Suprapubic skin (tissue), 4 donors: ENCODE measurements around the gene STIM2. TPM values are rescaled to one million over a fixed set of nuclear protein-coding genes. Genes with fewer than 3 reads are reported as not detected.

ENCODE experiments used
- DNase-seq, 2 donors: peaks; one replicate each; pipeline ENCODE4 v3.0.0-alpha.2; 2019; ENCODE audit warnings: low spot score in 2 of 2
- H3K27ac ChIP-seq: fragments of 200-600 bp; sonication (generic); one replicate; pipeline ENCODE4 v1.5.1; 2019
- H3K27me3 ChIP-seq: fragments of 200-600 bp; sonication (generic); one replicate; pipeline ENCODE4 v1.5.1; 2019
- H3K36me3 ChIP-seq: fragments of 200-600 bp; sonication (generic); one replicate; pipeline ENCODE4 v1.5.1; 2019
- H3K4me1 ChIP-seq: fragments of 200-600 bp; sonication (generic); one replicate; pipeline ENCODE4 v1.5.1; 2019
- H3K4me3 ChIP-seq: fragments of 200-600 bp; sonication (generic); one replicate; pipeline ENCODE4 v1.5.1; 2019; ENCODE audit warnings: mild to moderate bottlenecking
- H3K9me3 ChIP-seq: fragments of 200-600 bp; sonication (generic); one replicate; pipeline ENCODE4 v1.5.1; 2019
- CTCF ChIP-seq, 2 donors: fragments of 200-600 bp in 1 of 2; fragments of 450-650 bp in 1 of 2; sonication (generic) in 1 of 2; IDR thresholded peaks; one replicate each; pipeline ENCODE4 v1.5.1; 2016 to 2019; ENCODE audit warnings: antibody characterized with exemption in 2 of 2, mild to moderate bottlenecking in 1 of 2, moderate library complexity in 1 of 2
- EP300 ChIP-seq: sonication (generic); formaldehyde crosslinking; IDR thresholded peaks from one replicate; pipeline ENCODE4 v1.6.1; 2017; ENCODE audit warnings: antibody characterized with exemption
- POLR2A ChIP-seq, 2 donors: fragments of 450-650 bp; IDR thresholded peaks; one replicate each; pipeline ENCODE4 v1.6.1; 2017; ENCODE audit warnings: antibody characterized with exemption in 2 of 2, mild to moderate bottlenecking in 2 of 2, moderate library complexity in 2 of 2
- POLR2AphosphoS5 ChIP-seq, 3 donors: sonication (generic); formaldehyde crosslinking; IDR thresholded peaks; one replicate each; pipeline ENCODE4 v1.6.1; 2017; ENCODE audit warnings: antibody characterized with exemption in 3 of 3
- WGBS: methylation state at CpG from one replicate; pipeline ENCODE4 v1.1.5; 2018; 5-methylcytosine and 5-hydroxymethylcytosine counted together
- total RNA-seq, 4 donors: library from RNA; depleted of rRNA; stranded (reverse); fragments of >200 nt; gene quantifications; one replicate each; pipeline ENCODE4 v1.1.0, GENCODE V29; 2016

The STIM2 gene
- total RNA-seq, 4 donors from 2014 or later = 20.2 to 37.3 (median 27.5) TPM

GRCh38 chr4:27010334-27010940 is 149.8 kb downstream of the STIM2 start:
- H3K4me3 ChIP-seq = no peak overlapping the region
- DNase-seq = peak in 1 of 2 donors; percentile 67
- TF ChIP-seq EP300 = no peak
- no peak for TF ChIP-seq POLR2A (IDR thresholded peaks at IDR 0.05)
- no peak for TF ChIP-seq POLR2AphosphoS5 (IDR thresholded peaks at IDR 0.05)
- TF ChIP-seq CTCF (IDR thresholded peaks at IDR 0.05) = peak; percentile 86 to 94
- H3K36me3 ChIP-seq = peaks cover 3% of the 10 kb centered on the region
- no peaks in the 10 kb centered on the region for H3K9me3 ChIP-seq
- H3K27me3 ChIP-seq = no peaks in the 10 kb centered on the region
- H3K27ac ChIP-seq = no peak overlapping the region
- WGBS = 27% methylated on average over 6 of the region's 6 CpGs
- H3K4me1 ChIP-seq = peaks cover 2% of the 10 kb centered on the region

GRCh38 chr4:27011401-27011800 is 150.8 kb downstream of the STIM2 start:
- H3K27ac ChIP-seq = no peak overlapping the region
- H3K4me1 ChIP-seq = peaks cover 2% of the 10 kb centered on the region
- no peaks in the 10 kb centered on the region for H3K27me3 ChIP-seq
- WGBS = 64% methylated on average over 3 of the region's 3 CpGs
- TF ChIP-seq EP300 (no peak), CTCF (IDR thresholded peaks at IDR 0.05) (no peak), POLR2A (IDR thresholded peaks at IDR 0.05) (no peak), POLR2AphosphoS5 (IDR thresholded peaks at IDR 0.05) (no peak)
- no peak for DNase-seq
- H3K36me3 ChIP-seq = peaks cover 3% of the 10 kb centered on the region
- no peaks in the 10 kb centered on the region for H3K9me3 ChIP-seq
- no peak overlapping the region for H3K4me3 ChIP-seq

GRCh38 chr4:27013012-27013411 is 152.4 kb downstream of the STIM2 start:
- TF ChIP-seq POLR2AphosphoS5 (IDR thresholded peaks at IDR 0.05) = no peak
- no peak for TF ChIP-seq EP300
- no peak for TF ChIP-seq POLR2A (IDR thresholded peaks at IDR 0.05)
- no peak for TF ChIP-seq CTCF (IDR thresholded peaks at IDR 0.05)
- Histone ChIP-seq H3K4me1 (peaks cover 2% of the 10 kb centered on the region), H3K27ac (no peak overlapping the region), H3K9me3 (no peaks in the 10 kb centered on the region), H3K36me3 (peaks cover 9% of the 10 kb centered on the region), H3K27me3 (no peaks in the 10 kb centered on the region), H3K4me3 (no peak overlapping the region)
- no peak for DNase-seq
- WGBS = 94% methylated on average over 4 of the region's 4 CpGs

- 98% methylated on average over 3 of the region's 3 CpGs for WGBS
Measured at GRCh38 chr4:27016551-27016950, 155.9 kb downstream of the STIM2 start.

GRCh38 chr4:27017623-27018022 is 157.0 kb downstream of the STIM2 start:
- no peak for TF ChIP-seq EP300
- Histone ChIP-seq H3K9me3 (no peaks in the 10 kb centered on the region), H3K27me3 (no peaks in the 10 kb centered on the region), H3K27ac (no peak overlapping the region), H3K36me3 (peaks cover 24% of the 10 kb centered on the region), H3K4me3 (no peak overlapping the region), H3K4me1 (no peaks in the 10 kb centered on the region)
- WGBS = 98% methylated on average over 12 of the region's 12 CpGs
- DNase-seq = no peak

More at GRCh38 chr4:27016551-27016950, 155.9 kb downstream of the STIM2 start:
- Histone ChIP-seq H3K4me3 (no peak overlapping the region), H3K9me3 (no peaks in the 10 kb centered on the region), H3K27ac (no peak overlapping the region), H3K27me3 (no peaks in the 10 kb centered on the region), H3K36me3 (peaks cover 20% of the 10 kb centered on the region), H3K4me1 (no peaks in the 10 kb centered on the region)
- TF ChIP-seq POLR2A (IDR thresholded peaks at IDR 0.05) = no peak
- no peak for TF ChIP-seq EP300
- no peak for TF ChIP-seq POLR2AphosphoS5 (IDR thresholded peaks at IDR 0.05)
- no peak for TF ChIP-seq CTCF (IDR thresholded peaks at IDR 0.05)
- no peak for DNase-seq

GRCh38 chr4:27018076-27018475 is 157.4 kb downstream of the STIM2 start:
- no peaks in the 10 kb centered on the region for H3K4me1 ChIP-seq
- no peak for DNase-seq
- H3K4me3 ChIP-seq = no peak overlapping the region
- WGBS = 95% methylated on average over 5 of the region's 5 CpGs
- TF ChIP-seq POLR2A (IDR thresholded peaks at IDR 0.05) (no peak), POLR2AphosphoS5 (IDR thresholded peaks at IDR 0.05) (no peak), EP300 (no peak), CTCF (IDR thresholded peaks at IDR 0.05) (no peak)
- H3K27me3 ChIP-seq = no peaks in the 10 kb centered on the region
- H3K27ac ChIP-seq = no peak overlapping the region
- no peaks in the 10 kb centered on the region for H3K9me3 ChIP-seq
- H3K36me3 ChIP-seq = peaks cover 28% of the 10 kb centered on the region
